ENCODE data around the gene SRMS.

SRMS gene

GRCh38 chr20:63533871-63534393, 13.6 kb downstream of the SRMS start:
- no peak for TF ChIP-seq CTCF (IDR thresholded peaks at IDR 0.05)

- no peak for TF ChIP-seq CTCF (IDR thresholded peaks at IDR 0.05)
Measured at GRCh38 chr20:63533388-63533787, 14.2 kb downstream of the SRMS start.

- TF ChIP-seq CTCF (IDR thresholded peaks at IDR 0.05) = no peak
Measured at GRCh38 chr20:63532449-63532971, 15.0 kb downstream of the SRMS start.

- no peak for TF ChIP-seq CTCF (IDR thresholded peaks at IDR 0.05)
Measured at GRCh38 chr20:63531686-63532448, 15.7 kb downstream of the SRMS start.

- TF ChIP-seq CTCF (IDR thresholded peaks at IDR 0.05) = no peak
Measured at GRCh38 chr20:63530788-63531160, 16.8 kb downstream of the SRMS start.

GRCh38 chr20:63529861-63530787, 17.4 kb downstream of the SRMS start:
- TF ChIP-seq CTCF (IDR thresholded peaks at IDR 0.05) = no peak

- TF ChIP-seq CTCF (IDR thresholded peaks at IDR 0.05) = no peak
Measured at GRCh38 chr20:63529180-63529860, 18.2 kb downstream of the SRMS start.

Measured in LNCAP (cell line).